OCI-LY7 (cell line): ENCODE data around the gene SLC9A9. TPM values are rescaled to one million over a fixed set of nuclear protein-coding genes. Genes with fewer than 3 reads are reported as not detected.

Experiments used
- BruUV-seq: library from RNA; stranded (reverse); fragments of 400-500 nt; replicated peaks from 2 replicates; lab custom pipeline; 2021; lab: Mats Ljungman, UMichigan
- CTCF ChIA-PET: fragments of 300-600 bp; sonication (Branson Sonifier 250); formaldehyde crosslinking; loops from one replicate; lab custom pipeline; 2022; ENCODE audit warnings: antibody characterized with exemption; ENCODE audit not compliant: unreplicated experiment; lab: Charles Lee
- POLR2A ChIA-PET: fragments of 300-600 bp; sonication (Branson Sonifier 250); formaldehyde crosslinking; loops from one replicate; lab custom pipeline; 2022; ENCODE audit warnings: antibody characterized with exemption; lab: Charles Lee
- DNase-seq: peaks from one replicate; pipeline ENCODE4 v3.0.0-alpha.2; 2015; ENCODE audit warnings: low spot score
- H2AFZ ChIP-seq: fragments of 200-600 bp; sonication (generic), shearing (Covaris generic); 2 replicates; pipeline ENCODE4 v1.6.1; 2014; ENCODE audit warnings: mild to moderate bottlenecking, antibody characterized with exemption, low read length, moderate library complexity
- H3K27ac ChIP-seq: fragments of 200-600 bp; sonication (generic); 2 replicates; pipeline ENCODE4 v1.5.1; 2014; ENCODE audit warnings: mixed run types, low read depth, mild to moderate bottlenecking, moderate library complexity, low read length, inconsistent platforms; ENCODE audit not compliant: poor library complexity, severe bottlenecking
- H3K36me3 ChIP-seq: fragments of 200-600 bp; sonication (generic); 2 replicates; pipeline ENCODE4 v1.6.1; 2014; ENCODE audit warnings: mild to moderate bottlenecking, antibody characterized with exemption, low read length, moderate library complexity, mixed read lengths; ENCODE audit not compliant: insufficient read depth
- H3K4me1 ChIP-seq: fragments of 200-600 bp; sonication (generic); 2 replicates; pipeline ENCODE4 v1.5.1; 2014; ENCODE audit warnings: mild to moderate bottlenecking, low read length; ENCODE audit not compliant: insufficient read depth, poor library complexity, severe bottlenecking
- H3K4me2 ChIP-seq: fragments of 200-600 bp; sonication (generic); 2 replicates; pipeline ENCODE4 v1.6.1; 2014; ENCODE audit warnings: mild to moderate bottlenecking, low read length
- H3K4me3 ChIP-seq: fragments of 200-600 bp; sonication (generic); 2 replicates; pipeline ENCODE4 v1.5.1; 2014; ENCODE audit warnings: mild to moderate bottlenecking, low read depth, low read length; ENCODE audit not compliant: poor library complexity, severe bottlenecking
- H3K79me2 ChIP-seq: fragments of 200-600 bp; sonication (generic); 2 replicates; pipeline ENCODE4 v1.6.1; 2016; ENCODE audit warnings: low read depth, mild to moderate bottlenecking, low read length, moderate library complexity, mixed read lengths; ENCODE audit not compliant: insufficient read depth
- H3K9me2 ChIP-seq: fragments of 200-600 bp; sonication (generic); 2 replicates; pipeline ENCODE4 v1.6.1; 2016; ENCODE audit warnings: mild to moderate bottlenecking, low read length, mixed read lengths; ENCODE audit not compliant: insufficient read depth
- H3K9me3 ChIP-seq: fragments of 200-600 bp; sonication (generic); 2 replicates; pipeline ENCODE4 v1.6.1; 2014; ENCODE audit warnings: mild to moderate bottlenecking, mixed run types, low read length, mixed read lengths
- H4K20me1 ChIP-seq: fragments of 200-600 bp; sonication (generic); 2 replicates; pipeline ENCODE4 v1.6.1; 2014; ENCODE audit warnings: mild to moderate bottlenecking, antibody characterized with exemption, low read length, moderate library complexity, mixed read lengths; ENCODE audit not compliant: insufficient read depth
- CTCF ChIP-seq: fragments of 200-600 bp; sonication (generic); conservative IDR thresholded peaks from 2 replicates; pipeline ENCODE4 v1.5.1; 2014; ENCODE audit warnings: mild to moderate bottlenecking, antibody characterized with exemption, low read length, moderate library complexity, mixed read lengths
- EZH2phosphoT487 ChIP-seq: fragments of 200-600 bp; sonication (generic); IDR thresholded peaks from 2 replicates; pipeline ENCODE4 v1.6.1; 2018; ENCODE audit warnings: low read depth, borderline replicate concordance, mild to moderate bottlenecking, mixed run types, antibody characterized with exemption, low read length, moderate library complexity, mixed read lengths
- intact Hi-C: fragments of 100-400 bp; cut with micrococcal nuclease; formaldehyde crosslinking; loops from one replicate; pipeline ENCODE4 v1.10.0; 2022; ENCODE audit not compliant: unreplicated experiment
- total RNA-seq, 2 experiments: library from RNA; depleted of rRNA in 1 of 2; stranded (reverse); fragments of >200 nt in 1 of 2; shearing (Covaris generic) in 1 of 2; gene quantifications; 2 replicates each; pipeline ENCODE4 v1.2.3, GENCODE V29; 2014 to 2022

The SLC9A9 gene
- total RNA-seq, 2 experiments from 2014 or later, result 9.3 to 14.8 TPM

- no peaks in the 10 kb centered on the region for H3K9me2 ChIP-seq
- H3K4me2 ChIP-seq, result no peak overlapping the region
- DNase-seq, result no peak
- no peaks in the 10 kb centered on the region for H3K36me3 ChIP-seq
- BruUV-seq, result no TSS peak
- ChIA-PET CTCF (no interaction called here), POLR2A (interaction anchor here (0.5 kb wide), 1 partner anchor 890 kb away, joined by 3 read pairs; no protein-coding TSS in a partner anchor)
- no peaks in the 10 kb centered on the region for H3K4me1 ChIP-seq
- intact Hi-C loops, result no loop called here
- no peaks in the 10 kb centered on the region for H3K79me2 ChIP-seq
- H3K4me3 ChIP-seq, result no peak overlapping the region
- H4K20me1 ChIP-seq, result no peaks in the 10 kb centered on the region
- no peak overlapping the region for H3K27ac ChIP-seq
- H3K9me3 ChIP-seq, result no peaks in the 10 kb centered on the region
- TF ChIP-seq EZH2phosphoT487, result no peak
- no peak for TF ChIP-seq CTCF
- no peak overlapping the region for H2AFZ ChIP-seq
These were observed 367.9 kb downstream of the SLC9A9 start for GRCh38 chr3:143480344-143480743.

- CTCF ChIA-PET, result no interaction called here
- Histone ChIP-seq H3K27ac (no peak overlapping the region), H3K4me1 (no peaks in the 10 kb centered on the region), H3K79me2 (no peaks in the 10 kb centered on the region), H3K9me3 (no peaks in the 10 kb centered on the region), H2AFZ (no peak overlapping the region), H3K4me2 (no peak overlapping the region), H3K36me3 (no peaks in the 10 kb centered on the region), H3K4me3 (no peak overlapping the region), H4K20me1 (no peaks in the 10 kb centered on the region), H3K9me2 (no peaks in the 10 kb centered on the region)
- intact Hi-C loops, result no loop called here
- no TSS peak for BruUV-seq
- TF ChIP-seq EZH2phosphoT487 (no peak), CTCF (no peak)
- POLR2A ChIA-PET, result no interaction called here
- no peak for DNase-seq
These were observed 368.5 kb downstream of the SLC9A9 start for GRCh38 chr3:143479727-143480126.

GRCh38 chr3:143478115-143478693 lies 370.1 kb downstream of the SLC9A9 start:
- Histone ChIP-seq H3K36me3 (no peaks in the 10 kb centered on the region), H3K9me3 (no peaks in the 10 kb centered on the region), H3K4me1 (no peaks in the 10 kb centered on the region), H2AFZ (no peak overlapping the region), H3K4me2 (no peak overlapping the region), H3K4me3 (no peak overlapping the region), H4K20me1 (no peaks in the 10 kb centered on the region), H3K79me2 (no peaks in the 10 kb centered on the region), H3K9me2 (no peaks in the 10 kb centered on the region), H3K27ac (no peak overlapping the region)
- POLR2A ChIA-PET, result interaction anchor here (0.6 to 1.4 kb wide), 2 partner anchors 10 to 1714 kb away, joined by 3 read pairs; no protein-coding TSS in a partner anchor
- CTCF ChIA-PET, result no interaction called here
- no peak for DNase-seq
- intact Hi-C loops, result no loop called here
- no peak for TF ChIP-seq EZH2phosphoT487
- TF ChIP-seq CTCF, result no peak
- BruUV-seq, result no TSS peak
